ENCODE data around the gene MANBA.
"Not testable (repeated sequence)": the region's sequence is repeated elsewhere in the genome, so short reads cannot be mapped to it uniquely, and the experiment has no call there.

MANBA gene

GRCh38 chr4:102723511-102723910 is 37.3 kb downstream of the MANBA start:
- DNase-seq (ENCODE audit: low read depth in 2 of 2): no peak

DNA sequence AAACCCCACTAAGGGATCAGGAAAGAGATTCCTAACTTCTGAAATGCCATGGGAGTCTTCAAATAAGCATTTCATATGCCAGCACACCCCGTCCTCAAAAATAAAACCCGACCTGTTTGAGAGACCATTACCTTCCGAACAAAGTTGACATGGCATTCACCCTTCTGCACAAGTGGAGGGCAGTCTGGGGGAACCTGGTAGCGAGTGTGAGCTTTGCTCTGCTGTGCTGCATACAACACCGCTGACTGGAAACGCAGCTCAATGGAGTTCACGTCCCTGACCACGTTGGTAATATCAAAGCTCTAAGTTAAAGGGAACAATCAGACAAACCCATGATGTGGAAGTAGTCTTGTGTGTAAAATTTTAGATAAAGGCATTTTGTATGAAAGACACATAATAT is 38.0 kb downstream of the MANBA start:
- DNase-seq (ENCODE audit: low read depth in 2 of 2): no peak

DNA sequence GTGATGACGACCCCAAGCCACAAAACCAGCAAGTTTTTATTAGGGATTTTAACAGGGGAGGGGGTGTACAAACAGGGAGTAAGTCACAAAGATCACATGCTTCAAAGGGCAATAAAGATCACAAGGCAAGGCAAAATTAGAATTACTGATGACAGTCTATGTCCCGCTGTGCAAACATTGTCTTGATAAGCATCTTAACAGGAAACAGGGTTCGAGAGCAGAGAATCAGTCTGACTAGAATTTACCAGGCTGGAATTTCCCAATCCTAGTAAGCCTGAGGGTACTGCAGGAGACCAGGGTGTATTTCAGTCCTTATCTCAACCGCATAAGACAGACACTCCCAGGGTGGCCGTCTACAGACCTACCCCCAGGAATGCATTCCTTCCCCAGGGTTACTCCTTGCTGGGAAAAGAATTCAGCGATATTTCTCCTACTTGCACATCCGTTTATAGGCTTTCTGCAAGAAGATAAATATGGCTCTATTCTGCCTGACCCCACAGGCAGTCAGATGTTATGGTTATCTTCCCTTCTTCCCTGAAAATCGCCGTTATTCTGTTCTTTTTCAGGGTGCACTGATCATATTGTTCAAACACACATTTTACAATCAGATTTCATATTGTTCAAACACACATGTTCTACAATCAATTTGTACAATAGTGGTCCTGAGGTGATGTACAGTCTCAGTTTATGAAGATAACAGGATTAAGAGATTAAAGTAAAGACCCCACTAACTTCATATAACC is 41.8 kb downstream of the MANBA start:
- DNase-seq (ENCODE audit: low read depth in 2 of 2): not testable (repeated sequence)

GRCh38 chr4:102717448-102718092 is 43.2 kb downstream of the MANBA start:
- DNase-seq (ENCODE audit: low read depth in 2 of 2): no peak

- DNase-seq (ENCODE audit: low read depth in 2 of 2): no peak
These were observed 45.7 kb downstream of the MANBA start for GRCh38 chr4:102715057-102715456.

GRCh38 chr4:102713774-102714173 is 47.0 kb downstream of the MANBA start:
- not testable (repeated sequence) for DNase-seq (ENCODE audit: low read depth in 2 of 2)

DNA sequence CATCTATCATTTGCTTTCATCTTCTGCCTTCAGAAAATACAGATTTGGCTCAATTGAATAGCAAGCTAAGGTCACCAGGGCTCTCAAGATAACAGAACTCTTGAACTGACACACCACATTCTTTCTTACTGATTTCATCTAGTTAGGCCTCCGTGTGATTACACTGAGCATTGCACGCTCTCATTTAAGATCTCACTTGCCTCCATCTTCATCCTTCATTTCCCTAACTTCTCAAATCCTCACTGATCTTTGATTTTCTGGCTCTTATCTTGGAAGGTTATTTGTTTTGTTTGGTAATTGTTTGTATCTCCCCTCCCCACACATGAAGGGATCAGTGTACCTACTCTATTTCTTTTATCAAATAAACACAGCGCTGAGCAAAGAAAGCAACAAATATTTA is 47.7 kb downstream of the MANBA start:
- DNase-seq (ENCODE audit: low read depth in 2 of 2): no peak

GRCh38 chr4:102710986-102711385 is 49.8 kb downstream of the MANBA start:
- no peak for DNase-seq (ENCODE audit: low read depth in 2 of 2)

- DNase-seq (ENCODE audit: low read depth in 2 of 2): not testable (repeated sequence)
These were observed 51.7 kb downstream of the MANBA start for GRCh38 chr4:102709060-102709459.

DNA sequence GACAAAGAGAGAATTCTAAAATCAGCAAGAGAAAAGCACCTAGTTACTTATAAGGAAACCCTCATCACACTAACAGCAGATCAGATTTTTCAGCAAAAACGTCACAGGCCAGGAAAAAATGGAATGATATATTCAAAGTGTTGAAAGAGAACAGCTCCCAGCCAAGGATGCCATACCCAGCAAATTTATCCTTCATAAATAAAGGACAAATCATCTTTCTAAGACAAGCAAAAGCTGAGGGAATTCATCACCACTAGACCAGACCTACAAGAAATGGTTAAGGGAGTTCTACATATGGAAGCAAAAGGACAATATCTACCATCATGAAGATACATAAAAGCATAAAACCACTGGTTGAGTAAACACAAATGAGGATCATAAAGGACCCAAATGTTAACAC is 53.6 kb downstream of the MANBA start:
- no peak for DNase-seq (ENCODE audit: low read depth in 2 of 2)

DNA sequence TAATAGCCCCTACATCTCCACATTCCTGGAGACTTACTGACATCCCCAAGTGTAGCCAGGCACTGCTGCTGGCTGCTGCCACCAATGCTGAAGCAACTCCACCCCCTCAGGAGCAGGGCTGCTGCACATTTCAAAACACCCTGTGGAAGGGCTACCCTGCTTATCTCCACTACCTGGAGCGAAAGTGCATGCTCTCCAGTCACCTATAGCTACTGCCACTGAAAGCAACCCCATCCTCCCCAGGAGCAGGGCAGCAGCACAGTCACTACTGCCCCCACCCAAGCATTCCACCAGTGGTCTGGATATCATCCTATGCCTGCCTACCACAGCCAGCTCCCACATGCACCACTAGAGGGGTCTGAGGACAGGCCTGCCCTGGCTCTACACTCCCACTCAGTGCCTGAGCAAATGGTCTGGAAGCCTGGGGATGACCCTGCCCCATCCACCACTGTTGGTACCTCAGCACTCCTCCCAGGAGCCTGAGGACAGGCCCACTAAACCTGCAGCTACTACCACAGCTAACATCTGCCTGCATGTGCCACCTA is 55.3 kb downstream of the MANBA start:
- no peak for DNase-seq (ENCODE audit: low read depth in 2 of 2)

DNA sequence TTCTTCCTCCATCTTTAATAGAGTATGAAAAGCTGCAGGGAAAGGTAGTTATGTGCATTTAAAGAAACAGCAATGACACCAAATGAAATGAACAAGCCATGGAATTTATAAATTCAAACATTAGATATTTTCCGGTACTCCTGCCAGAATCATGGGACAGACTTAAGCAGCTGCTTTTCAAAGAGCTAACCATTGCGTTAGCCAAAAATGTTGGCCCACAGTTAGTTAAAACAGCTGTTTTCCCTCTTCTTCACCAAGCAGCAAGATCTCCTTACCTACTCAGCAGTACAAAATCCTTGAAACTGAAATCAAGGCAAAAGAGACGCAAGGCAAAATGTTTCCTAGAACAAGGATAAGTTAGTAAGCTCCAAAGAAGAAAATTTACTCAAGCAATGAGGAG is 64.0 kb downstream of the MANBA start:
- DNase-seq (ENCODE audit: low read depth in 2 of 2): no peak

DNA sequence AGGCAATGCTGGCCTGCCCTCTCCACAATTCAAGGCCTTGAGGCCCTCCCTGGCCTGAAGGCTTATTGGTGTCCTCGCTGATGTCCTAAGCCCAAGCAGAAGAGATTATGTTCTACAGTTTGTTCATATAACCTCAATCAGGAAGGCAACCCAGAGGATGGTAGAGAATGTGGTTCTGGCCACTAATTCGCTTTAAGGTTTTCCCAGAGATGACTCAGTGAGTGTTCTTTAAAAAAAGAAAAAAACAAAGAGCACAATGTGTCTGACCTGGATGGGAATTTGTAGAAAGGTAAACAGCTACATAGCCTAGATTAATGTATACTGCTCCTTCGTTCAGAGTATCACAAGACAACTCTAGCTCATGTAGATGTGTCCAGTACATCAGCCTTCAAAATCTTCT is 66.0 kb downstream of the MANBA start:
- no peak for DNase-seq (ENCODE audit: low read depth in 2 of 2)

- no peak for DNase-seq (ENCODE audit: low read depth in 2 of 2)
These were observed 66.9 kb downstream of the MANBA start for GRCh38 chr4:102693861-102694260.

DNA sequence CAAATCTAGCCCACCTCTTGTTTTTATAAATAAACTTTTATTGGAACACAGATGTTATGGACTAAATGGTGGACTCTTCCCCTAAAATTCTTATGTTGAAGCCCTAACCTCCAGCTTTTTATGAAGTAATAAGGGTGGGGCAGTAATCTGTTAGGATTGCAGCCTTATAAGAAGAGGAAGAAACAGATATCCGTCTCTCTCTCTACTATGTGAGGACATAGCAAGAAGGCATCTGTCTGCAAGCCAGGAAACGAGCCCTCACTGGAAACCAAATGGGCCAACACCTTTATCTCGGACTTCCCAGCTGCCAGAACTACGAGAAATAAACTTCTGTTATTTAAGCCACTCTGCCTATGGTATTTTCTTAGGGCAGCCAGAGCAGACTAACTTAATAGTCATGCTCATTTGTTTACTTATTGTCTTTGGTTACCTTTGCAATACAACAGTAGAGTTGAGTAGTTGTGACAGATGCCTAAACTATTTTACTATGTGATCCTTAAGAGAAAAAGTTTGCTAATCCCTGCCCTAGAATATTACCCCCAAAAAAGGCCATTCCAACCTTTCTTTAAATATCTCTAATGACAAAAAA is 67.4 kb downstream of the MANBA start:
- no peak for DNase-seq (ENCODE audit: low read depth in 2 of 2)

- DNase-seq (ENCODE audit: low read depth in 2 of 2): no peak
These were observed 68.3 kb downstream of the MANBA start for GRCh38 chr4:102692474-102692873.

GRCh38 chr4:102687982-102688433 is 72.8 kb downstream of the MANBA start:
- DNase-seq (ENCODE audit: low read depth in 2 of 2): no peak

DNA sequence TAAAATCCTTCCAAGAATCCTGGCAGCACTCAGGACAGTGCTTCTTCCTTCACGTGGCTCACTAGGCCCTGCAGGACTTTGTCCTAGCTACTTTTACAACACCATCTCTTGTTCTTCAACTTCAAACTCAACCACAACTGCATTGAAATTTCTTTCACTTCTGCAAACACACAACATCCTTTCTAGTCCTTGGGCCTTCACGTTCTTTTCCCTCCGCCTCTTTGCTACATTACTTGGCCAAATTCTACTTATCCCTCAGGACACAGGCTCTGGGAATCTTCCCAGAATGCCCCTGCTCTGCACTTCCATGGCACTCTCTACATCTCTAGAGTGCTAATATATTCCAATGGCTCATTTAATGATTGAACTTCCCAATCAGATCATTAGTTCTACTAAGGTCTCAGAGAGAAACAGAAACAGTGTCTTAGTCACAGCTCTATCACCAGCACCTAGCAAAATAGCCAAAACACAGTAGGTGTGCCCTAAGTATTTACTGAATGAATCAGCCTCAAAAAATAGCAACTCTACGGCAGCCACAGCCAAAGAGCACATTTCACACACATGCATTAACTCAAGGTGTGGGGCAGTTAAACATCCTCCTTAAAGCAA is 73.3 kb downstream of the MANBA start:
- no peak for DNase-seq (ENCODE audit: low read depth in 2 of 2)

DNA sequence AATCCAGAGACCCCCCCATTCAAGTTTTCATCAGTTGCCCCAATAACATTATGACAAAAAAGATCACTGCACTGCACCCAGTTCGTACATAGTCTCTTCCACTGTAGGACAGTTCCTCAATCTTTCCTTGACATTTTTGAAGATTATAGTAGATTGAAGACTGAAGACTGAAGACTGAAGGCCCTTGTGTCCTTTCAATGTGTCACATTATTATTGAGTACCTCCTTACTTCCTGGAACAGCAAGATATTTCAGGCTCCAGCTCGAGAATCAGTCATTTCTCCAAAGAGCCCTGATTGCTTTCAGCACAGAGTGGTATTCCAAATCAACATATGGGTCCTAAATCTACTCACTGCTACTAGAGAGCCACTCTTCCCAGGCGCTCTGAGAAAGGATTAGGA is 75.0 kb downstream of the MANBA start:
- DNase-seq (ENCODE audit: low read depth in 2 of 2): no peak

- no peak for DNase-seq (ENCODE audit: low read depth in 2 of 2)
These were observed 76.1 kb downstream of the MANBA start for GRCh38 chr4:102684610-102685052.

- no peak for DNase-seq (ENCODE audit: low read depth in 2 of 2)
These were observed 76.7 kb downstream of the MANBA start for GRCh38 chr4:102683881-102684609.
